ENCODE results near the gene FAM114A1.

DNA sequence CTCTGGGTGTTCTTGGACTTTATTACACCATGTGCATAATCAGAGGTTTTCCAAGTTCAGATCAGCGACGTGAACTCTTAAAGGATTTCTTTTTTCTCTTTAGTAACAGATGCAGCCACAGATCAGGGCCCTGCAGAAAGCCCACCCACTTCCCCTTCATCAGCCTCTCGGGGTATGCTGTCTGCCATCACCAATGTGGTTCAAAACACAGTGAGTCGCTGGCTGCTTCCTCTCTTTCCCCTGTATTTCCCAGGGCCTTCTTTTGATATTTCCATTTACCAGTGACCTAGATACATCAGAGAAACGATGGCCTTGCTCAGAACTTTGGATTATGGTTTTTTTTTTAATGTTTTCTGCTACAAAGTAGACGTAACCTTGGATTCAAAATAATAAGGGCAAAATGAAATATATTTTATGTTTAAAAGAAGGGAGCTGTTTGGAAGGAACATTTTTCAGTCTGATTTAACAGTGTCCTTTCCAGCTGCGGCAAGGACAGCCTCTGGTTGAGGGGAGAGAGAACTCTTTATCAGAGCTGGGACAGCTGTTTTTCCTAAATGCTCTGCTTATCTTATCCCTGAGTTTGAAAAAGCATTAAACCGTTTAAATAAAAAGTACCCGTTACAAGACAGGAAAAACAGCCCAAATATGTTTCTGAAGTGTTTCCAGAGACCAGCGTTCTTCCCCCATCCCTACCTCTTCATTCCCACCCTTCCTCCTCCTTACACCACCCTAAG, 38.2 kb downstream of the FAM114A1 start:
- TF ChIP-seq, protein P1, sequence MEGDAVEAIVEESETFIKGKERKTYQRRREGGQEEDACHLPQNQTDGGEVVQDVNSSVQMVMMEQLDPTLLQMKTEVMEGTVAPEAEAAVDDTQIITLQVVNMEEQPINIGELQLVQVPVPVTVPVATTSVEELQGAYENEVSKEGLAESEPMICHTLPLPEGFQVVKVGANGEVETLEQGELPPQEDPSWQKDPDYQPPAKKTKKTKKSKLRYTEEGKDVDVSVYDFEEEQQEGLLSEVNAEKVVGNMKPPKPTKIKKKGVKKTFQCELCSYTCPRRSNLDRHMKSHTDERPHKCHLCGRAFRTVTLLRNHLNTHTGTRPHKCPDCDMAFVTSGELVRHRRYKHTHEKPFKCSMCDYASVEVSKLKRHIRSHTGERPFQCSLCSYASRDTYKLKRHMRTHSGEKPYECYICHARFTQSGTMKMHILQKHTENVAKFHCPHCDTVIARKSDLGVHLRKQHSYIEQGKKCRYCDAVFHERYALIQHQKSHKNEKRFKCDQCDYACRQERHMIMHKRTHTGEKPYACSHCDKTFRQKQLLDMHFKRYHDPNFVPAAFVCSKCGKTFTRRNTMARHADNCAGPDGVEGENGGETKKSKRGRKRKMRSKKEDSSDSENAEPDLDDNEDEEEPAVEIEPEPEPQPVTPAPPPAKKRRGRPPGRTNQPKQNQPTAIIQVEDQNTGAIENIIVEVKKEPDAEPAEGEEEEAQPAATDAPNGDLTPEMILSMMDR (IDR thresholded peaks at IDR 0.05; ENCODE audit: control extremely low read depth in 1 of 3, insufficient read depth in 1 of 3, low read depth in 1 of 3, low read length in 3 of 3), result no peak
- no peak for TF ChIP-seq HDAC6 (IDR thresholded peaks at IDR 0.05; ENCODE audit: low read depth, low read length)
- TF ChIP-seq POLR2A (IDR thresholded peaks at IDR 0.05; ENCODE audit: control extremely low read depth in 1 of 2, low read depth in 2 of 2, low read length in 2 of 2), result no peak
- TF ChIP-seq TEAD4 (IDR thresholded peaks at IDR 0.05; ENCODE audit: low read depth, low read length), result no peak

Measured in H1 (cell line).